Hematopoietic multipotent progenitor cell treated with erythropoietin and hydrocortisone succinate and interleukin-3 and kit ligand, for 6 days (in vitro differentiated cells): ENCODE results near the gene FUBP3.

Experiments
- DNase-seq: peaks from one replicate; pipeline ENCODE4 v3.0.0-alpha.2; 2015

The FUBP3 gene

GRCh38 chr9:130609163-130609562 lies 29.8 kb downstream of the FUBP3 start:
- no peak for DNase-seq

GRCh38 chr9:130610862-130611707 lies 31.7 kb downstream of the FUBP3 start:
- DNase-seq, result no peak

GRCh38 chr9:130616451-130616850 lies 37.1 kb downstream of the FUBP3 start:
- peak; percentile 9 for DNase-seq

DNA sequence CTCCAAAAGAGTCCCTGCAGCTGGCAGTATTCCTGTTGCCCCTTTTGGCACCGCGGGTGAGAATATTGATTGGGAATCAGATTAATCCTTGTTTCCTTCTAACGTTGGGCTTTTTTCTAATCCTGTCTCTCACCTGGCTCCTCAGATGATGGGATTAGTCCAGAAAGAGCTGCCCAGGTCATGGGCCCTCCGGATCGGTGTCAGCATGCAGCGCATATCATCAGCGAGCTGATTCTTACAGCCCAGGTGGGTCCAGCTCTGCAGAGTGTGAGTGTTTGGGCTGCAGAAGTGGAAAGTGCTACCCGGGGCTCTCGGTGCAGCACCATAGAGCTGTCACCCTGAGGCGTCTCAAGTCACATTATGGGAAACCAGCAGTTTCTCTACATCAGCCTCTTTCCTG lies 44.1 kb downstream of the FUBP3 start:
- DNase-seq, result no peak

DNA sequence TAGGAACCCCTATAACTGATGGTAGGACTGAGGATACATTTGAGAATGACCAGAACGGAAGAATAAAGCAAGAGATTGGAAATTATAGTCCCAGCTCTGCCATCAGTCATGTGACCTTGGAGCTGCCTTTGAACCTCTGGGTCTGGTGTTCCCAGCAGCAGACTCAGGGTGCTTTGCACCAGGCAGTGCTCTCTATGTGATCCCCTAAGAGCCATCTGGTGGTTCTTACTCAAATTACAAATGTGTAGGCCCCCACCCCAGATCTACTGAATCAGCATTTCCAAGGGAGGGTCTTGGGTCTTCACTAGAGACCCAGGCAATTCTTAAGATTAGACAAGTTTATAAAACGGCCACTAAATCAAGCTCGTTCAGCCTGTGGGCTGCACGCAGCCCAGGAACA lies 44.8 kb downstream of the FUBP3 start:
- peak; percentile 30 for DNase-seq

GRCh38 chr9:130626249-130626996 lies 47.0 kb downstream of the FUBP3 start:
- DNase-seq, result peak; percentile 29

GRCh38 chr9:130627051-130627450 lies 47.7 kb downstream of the FUBP3 start:
- no peak for DNase-seq

DNA sequence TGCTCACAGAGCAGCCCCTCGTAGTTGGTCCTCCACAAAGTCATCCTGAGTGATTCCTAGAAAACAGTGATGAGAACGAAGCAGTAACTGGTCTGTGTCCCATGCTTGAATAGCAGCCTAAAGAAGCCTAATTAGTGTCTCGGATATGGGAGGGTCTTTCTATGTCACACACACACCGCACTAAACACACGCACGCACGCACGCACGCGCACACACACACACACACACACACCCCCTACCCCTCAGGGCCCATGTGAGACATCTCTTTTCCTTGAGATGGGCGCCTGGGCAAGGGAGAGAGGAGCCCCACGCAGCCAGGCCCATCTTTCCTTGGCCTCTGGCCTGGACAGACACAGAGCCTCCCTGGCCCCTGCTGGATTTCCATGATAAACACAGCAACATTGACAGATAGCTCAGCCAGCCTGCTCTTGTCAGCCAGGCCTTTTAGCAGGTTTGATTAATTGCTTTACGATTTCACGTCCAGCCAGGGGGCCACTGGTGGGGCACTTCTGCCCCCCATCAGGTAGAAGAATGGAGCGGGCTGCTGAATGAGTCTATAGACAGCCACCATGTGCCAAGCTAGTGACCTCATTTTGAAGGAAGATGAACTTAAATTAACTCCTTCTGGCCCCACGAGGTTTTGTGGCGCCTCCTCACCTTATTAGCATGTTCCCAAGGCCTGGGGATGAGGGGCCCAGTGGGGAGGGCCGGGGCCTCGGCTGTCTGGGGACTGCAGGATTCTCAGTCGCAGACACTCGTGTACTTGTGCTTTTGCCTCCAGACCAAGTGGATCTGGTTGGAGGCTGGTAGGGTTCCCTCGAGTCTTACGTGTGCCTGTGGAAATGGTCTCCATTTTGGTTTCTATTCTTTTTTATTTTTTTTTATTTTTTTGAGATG lies 48.8 kb downstream of the FUBP3 start:
- DNase-seq, result no peak

- DNase-seq, result no peak
Observed at GRCh38 chr9:130629443-130630070, 50.2 kb downstream of the FUBP3 start.

DNA sequence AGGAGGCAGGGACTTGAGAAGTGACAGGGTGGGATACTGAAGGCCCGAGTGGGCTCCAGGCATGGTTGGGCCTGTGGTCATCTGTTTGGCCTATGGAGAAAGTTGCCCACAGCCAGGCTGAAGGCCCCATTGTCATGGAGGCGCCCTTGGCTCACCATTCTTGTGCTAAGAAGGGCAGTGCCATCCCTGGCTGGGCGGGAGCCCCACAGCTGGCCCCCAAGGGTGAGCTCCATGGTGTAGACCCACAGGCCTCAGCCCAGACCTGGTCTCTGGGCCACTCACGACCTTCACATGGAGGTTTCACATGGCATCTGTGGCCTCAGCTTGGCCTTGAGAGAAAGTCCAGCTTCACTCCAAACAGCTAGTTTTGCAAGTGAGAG lies 50.7 kb downstream of the FUBP3 start:
- DNase-seq, result no peak

DNA sequence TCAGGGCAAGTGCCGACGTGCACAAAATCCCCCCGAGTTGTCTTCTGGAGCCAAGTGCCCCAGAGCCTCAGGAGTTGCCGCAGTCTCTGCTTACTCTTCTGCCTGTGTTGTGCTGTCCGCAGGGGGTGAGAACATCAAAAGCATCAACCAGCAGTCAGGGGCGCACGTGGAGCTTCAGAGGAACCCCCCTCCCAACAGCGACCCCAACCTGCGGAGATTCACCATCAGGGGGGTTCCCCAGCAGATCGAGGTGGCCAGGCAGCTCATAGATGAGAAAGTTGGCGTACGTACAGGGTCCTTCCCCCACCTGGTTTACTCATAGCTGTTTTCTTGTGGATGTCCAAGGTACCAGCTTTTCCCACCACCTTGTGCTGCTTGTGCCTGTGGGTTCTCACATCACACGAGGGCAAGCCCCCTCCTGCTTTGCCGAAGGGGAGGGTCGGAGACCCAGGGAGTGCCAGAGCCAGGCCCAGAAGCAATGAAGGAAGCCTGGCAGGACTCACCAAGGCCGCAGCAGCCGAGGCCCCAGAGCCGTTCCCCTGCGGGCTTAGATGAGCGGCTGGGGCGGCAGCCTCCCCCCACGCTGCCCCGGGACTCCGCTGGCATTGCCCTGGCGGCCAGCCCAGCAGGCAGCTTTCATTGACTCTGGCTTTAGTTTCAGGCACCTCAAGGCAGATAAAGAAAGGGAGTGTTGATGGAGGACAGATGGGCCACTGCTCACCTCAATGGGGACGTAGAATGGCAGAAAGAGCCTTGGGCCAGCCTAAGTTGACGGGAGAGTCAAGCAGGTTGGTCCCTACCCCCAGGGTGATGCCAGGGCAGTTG lies 51.3 kb downstream of the FUBP3 start:
- DNase-seq, result no peak

- no peak for DNase-seq
Observed at GRCh38 chr9:130631331-130632080, 52.1 kb downstream of the FUBP3 start.

DNA sequence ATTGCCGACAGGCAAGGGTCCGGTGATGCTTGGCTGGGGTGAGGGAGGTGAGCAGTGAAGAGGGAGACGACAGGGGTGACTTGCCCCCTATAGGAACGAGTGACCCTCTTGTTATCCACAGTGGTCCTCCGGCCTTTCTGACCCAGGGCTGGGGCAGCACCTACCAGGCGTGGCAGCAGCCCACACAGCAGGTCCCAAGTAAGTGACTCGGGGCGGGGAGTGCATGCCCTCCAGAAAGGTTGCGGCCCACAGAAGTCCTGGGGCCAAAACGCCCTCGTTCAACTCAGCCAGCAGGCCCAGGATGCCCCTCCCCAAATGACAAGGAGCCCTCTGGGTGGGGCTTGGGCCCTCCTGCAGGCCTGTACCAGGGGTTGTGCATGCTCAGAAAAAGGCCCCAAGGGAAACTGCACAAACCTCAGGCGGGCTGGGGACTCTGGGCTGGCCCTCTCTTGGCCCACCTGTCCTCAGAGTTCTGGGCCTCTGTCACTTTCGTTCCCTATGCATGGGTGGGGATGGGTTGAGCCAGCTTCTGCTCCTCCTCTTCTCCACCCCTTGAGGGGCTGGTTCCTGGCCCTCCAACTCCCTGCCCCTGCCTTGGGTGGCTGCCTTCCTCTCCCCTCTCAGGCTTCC lies 52.8 kb downstream of the FUBP3 start:
- no peak for DNase-seq

DNA sequence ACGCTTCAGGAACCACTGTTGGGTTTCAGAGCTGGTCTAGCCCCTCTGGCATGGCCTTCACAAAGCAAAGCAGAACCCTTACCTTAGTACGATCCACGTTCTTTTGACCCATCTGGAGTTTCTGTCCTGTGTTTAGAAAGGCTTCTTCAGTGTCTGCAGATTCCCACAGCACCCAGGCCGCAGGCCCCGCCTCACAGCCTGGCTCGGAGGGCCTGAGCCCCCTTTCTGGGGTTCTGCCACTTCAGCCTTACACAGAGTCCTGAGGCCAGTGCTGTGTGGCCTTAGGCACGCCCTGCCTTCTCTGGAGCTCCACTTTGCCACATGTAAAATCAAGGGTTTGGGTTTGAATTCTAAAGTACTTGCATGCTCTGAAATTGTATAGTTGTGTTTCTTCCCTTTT lies 53.5 kb downstream of the FUBP3 start:
- no peak for DNase-seq

DNA sequence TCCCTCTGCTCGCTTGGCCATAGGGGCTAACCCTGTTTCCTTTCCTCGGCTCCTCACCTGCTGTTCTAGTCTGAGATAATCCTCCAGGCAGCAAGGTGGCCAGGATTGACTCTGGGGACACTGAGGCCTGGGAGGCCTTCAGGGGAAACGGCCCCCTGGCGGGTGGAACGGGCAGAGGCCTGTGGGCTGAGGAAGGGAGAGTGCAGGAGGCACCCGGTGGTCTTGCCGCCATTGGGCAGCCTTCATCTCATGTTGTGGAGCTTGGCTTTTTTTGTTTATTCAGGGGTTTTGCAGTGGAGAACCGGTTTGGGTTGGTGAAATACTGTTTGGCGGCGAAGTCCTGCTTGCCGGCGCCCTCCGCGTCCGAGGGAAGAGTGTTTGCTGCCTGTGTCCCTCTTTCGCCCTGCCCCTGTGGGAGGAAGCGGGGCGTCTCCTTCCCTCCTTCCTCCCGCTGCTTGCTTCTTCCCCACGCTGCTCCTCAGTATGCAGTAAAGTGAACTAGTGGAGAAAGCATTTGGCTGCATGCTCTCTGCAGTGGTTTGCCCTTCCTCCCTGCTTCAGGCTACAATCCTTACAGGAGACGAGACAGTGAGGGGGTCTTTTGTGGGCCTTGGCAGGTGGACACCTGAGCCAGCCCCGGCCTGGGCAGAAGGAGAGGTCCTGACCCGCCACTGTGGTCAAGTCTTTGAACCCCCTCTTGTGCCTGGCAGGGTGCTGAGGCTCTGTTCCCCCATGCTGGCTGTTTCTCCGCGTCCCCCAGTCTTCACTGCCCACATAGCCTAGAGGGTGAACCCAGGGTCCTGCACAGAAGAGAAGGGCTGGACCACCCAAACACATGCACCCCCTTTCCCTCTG lies 54.2 kb downstream of the FUBP3 start:
- DNase-seq, result no peak

DNA sequence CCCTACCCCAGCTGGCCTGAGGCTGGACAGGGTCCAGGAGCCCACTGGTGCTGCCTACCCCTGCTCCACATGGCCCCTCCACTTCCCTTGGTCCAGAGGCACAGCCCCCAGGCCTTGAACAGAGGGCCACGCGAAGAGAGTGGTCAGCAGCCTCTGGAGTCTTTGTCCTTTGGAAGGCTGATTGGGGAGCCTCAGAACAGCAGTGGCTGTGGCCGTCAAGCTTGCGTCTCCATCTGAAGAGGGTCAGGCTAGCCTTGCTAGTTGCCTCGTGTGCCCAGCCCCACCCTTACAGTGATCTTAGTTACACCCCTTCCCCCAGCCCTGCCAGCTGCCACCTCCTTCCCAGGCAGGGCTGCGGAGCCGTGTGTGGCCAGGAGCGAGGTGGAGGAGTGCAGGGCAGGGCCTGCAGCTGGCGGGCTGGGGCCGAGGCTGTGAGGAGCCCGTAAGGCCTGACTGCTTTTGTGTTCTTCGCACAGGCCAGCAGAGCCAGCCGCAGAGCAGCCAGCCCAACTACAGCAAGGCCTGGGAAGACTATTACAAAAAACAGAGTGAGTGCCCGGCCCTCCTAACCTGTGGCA lies 54.9 kb downstream of the FUBP3 start:
- no peak for DNase-seq

DNA sequence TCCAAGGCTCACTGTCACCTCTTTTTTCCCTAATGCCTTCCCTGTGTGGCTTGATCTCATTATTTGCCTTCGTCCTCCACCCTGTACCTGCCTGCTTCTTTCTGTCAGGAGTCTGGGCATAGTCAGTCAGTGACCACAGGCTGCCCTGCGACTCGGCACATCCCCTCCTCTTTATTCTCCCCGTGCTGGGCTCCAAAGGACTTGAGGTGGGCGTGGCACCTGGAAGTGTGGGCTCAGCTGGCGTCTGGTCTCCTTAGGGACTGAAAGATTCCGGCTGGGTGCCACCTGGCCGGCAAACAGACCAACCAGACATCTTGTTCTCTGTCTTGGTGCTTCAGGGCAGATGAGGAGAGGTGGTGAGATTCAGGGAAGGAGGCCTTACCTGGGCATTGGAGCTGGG lies 55.4 kb downstream of the FUBP3 start:
- no peak for DNase-seq

GRCh38 chr9:130635306-130635705 lies 55.9 kb downstream of the FUBP3 start:
- no peak for DNase-seq
